CD4-positive, alpha-beta T cell treated with Interleukin-15 for 4 hours (primary cell): ENCODE measurements around the gene SDSL.

Source experiments
- DNase-seq: peaks from one replicate; pipeline ENCODE4 v3.0.0-alpha.2; 2020; ENCODE audit warnings: low spot score

The SDSL gene

DNA sequence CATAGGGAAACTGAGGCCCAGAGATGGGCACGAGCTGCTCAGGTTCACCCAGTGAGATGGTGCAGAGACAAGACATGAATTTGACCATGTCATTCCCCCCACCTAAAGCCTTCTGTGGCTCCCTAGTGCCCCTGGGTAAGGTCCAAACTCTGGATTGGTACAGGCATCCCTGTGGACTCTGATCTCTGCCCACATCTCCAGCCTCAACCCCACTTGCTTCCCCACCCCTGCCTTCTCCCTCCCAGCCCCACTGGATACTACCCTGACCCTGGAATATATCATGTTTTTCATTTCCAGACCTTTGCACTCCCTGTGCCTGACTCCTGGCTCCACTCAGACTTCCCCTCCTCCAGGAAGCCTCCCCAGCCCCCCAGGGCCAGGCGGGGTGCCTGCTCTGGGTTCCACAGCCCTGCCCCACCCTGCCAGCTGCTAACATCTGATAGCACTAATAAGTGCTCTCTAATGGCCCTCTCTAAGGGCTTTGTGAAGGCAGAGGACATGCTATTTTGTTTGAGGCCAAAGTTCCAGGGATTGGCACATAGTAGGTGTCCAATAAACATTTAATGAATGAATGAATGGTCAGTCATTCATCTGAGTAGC, 1.1 kb upstream of the SDSL start:
- DNase-seq: no peak

DNA sequence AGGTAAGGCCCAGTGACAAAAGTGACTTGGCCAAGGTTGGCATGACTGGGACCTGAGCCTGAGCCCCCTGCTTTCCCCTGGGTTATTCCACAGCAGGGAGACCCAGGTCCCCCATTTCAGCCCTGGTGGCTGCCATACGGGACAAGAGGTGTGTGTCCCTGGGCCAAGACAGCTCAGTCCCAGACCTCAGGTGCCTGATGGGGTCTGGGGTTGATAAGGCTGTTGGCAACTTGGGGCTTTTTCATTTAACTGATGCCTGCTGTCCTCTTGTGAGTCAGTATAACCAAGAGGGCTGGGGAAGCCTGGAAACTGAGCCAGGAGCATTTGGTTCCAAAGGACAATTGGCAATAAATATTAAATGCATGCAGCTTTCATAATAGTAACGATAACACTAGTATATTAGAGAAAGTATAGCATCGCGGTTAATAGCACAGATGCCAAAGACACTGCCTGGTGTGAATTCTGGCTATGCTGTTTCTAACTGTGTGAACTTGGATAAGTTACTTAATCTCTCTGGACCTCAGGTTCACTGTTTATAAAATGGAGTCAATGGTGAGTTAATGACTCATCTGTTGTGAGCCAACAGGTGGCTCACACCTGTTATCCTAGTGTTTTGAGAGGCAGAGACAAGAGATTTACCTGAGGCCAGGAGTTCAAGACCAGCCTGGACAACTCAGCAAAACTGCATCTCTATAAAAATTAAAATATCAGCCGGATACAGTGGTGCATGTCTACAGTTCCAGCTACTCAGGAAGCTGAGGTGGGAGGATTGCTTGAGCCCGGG, 898 bp downstream of the SDSL start:
- no peak for DNase-seq

GRCh38 chr12:113424456-113424855, 2.3 kb downstream of the SDSL start:
- DNase-seq: no peak

DNA sequence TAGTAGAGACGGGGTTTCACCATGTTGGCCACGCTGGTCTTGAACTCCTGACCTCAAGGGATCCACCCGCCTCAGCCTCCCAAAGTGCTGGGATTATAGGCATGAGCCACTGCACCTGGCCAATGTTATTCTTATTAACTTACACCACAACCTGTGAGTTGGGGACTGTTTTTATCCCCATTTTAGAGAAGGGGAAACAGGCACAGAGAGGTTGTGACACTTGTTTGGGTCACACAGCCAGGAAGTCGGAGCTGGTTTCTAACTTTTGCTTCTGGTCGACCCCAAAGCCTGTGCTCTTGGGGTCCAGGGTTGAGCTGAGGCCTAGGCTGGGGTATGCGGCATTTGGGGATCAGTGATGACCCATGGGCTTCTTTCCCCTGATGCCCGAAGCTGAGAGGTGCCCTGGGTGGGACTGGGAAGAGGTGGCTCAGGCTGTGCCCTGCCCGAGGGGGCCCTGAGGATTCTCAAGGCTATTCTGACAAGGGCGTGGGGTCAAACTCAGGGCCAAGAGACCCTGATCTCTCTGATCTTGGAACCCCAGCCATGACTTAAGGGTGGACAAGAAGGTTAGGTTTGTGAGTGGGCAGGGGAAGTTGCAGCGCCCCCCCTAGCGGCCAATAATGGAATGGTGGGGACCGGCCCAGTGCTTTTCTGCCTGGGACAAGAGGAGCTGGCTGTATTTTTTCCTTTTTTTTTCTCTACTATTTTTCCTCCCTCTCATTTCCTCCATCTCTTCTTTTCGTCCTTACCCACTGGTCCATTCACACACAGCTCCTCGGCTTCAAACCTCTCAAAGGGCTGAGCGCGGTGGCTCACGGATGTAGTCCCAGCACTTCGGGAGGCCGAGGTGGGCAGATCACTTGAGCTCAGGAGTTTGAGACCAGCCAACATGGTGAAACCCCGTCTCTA, 3.0 kb downstream of the SDSL start:
- peak; percentile 43 for DNase-seq

- DNase-seq: no peak
Observed at GRCh38 chr12:113425960-113426453, 3.8 kb downstream of the SDSL start.

DNA sequence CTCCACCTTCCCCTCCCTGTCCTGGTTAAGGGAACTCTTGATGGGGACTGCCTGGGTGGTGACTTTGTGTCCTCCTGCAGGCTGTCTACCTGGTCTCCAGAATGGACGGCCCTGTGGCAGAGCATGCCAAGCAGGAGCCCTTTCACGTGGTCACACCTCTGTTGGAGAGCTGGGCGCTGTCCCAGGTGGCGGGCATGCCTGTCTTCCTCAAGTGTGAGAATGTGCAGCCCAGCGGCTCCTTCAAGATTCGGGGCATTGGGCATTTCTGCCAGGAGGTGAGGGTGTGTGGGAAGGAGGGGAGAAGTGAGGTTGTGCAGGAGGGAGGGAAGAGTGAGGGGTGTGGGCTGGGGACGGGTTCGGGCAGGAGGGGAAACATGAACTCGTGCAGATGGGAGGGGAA, 5.7 kb downstream of the SDSL start:
- no peak for DNase-seq

GRCh38 chr12:113428482-113428881, 6.3 kb downstream of the SDSL start:
- DNase-seq: no peak

- DNase-seq: no peak
Observed at GRCh38 chr12:113432986-113433385, 10.8 kb downstream of the SDSL start.

GRCh38 chr12:113435367-113435766, 13.2 kb downstream of the SDSL start:
- DNase-seq: no peak

GRCh38 chr12:113436586-113436985, 14.4 kb downstream of the SDSL start:
- DNase-seq: no peak

- DNase-seq: no peak
Observed at GRCh38 chr12:113436993-113437728, 15.0 kb downstream of the SDSL start.

- no peak for DNase-seq
Observed at GRCh38 chr12:113437729-113438100, 15.5 kb downstream of the SDSL start.

DNA sequence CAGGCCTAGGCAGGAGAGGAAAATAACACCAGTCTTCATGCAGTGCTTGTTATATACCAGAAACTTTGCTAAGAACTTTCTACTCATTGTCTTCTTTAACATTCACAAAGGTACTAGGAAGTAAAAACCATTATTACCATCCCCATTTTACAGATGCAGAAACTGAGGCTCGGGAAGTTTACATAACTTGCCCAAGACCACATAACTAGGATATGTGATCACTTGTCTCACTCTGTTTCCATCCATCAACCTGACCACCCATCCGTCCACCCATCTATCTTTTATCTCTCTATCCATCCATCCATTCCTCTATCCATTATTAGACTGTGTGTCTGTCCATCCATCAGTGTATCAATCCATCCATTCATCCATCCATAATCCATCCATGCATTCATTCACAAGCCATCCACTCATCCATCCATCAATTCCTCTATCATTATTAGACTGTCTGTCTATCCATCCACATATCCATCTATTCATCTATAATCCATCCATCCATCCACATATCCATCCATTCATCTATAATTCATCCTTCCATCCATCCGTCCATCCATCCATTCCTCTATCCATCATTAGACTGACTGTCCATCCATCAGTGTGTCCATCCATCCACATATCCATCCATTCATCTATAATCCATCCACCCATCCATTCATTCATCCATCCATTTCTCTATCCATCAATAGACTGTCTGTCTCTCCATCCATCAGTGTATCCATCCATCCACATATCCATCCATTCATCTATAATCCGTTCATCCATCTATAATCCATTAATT, 16.5 kb downstream of the SDSL start:
- DNase-seq: no peak

- no peak for DNase-seq
Observed at GRCh38 chr12:113439301-113439597, 17.1 kb downstream of the SDSL start.

DNA sequence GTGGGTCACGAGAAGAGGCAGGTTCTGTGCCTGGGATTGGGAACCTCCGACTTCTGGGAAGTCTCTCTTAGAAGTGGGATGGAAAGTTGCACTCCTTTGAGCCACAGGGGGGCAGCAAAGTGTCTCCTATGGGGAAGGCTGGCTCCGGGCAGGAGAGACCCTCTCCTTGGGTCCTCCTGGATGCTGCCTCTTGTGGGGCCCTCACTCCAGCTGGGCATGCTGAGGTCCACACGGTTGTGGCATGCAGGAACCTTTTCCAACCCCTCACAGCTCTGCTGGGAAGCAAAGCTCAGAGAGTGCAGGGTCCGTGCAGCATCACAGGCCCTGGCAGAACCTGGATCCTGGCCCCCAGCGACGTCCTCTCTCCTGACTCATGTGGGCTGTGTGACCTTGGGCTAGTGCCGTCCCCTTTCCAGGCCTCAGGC, 17.4 kb downstream of the SDSL start:
- no peak for DNase-seq

DNA sequence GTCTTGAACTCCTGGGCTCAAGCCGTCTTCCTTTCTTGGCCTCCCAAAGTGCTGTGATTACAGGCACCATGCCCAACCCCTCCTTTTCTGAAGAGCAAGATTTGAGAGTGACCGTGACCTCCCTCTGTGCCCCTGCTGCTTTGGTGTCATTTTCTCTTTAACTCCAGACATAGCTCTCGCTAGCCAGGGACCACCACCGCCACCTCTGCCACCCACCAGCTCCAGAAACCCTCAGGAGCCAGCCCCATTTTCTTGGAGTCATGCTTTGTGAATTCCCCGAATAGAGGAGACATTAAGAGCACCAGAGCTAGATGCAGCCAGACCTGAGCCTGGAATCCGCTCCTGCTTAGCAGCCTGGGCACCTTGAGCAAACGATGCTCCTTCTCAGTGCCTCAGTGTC, 18.2 kb downstream of the SDSL start:
- DNase-seq: no peak

DNA sequence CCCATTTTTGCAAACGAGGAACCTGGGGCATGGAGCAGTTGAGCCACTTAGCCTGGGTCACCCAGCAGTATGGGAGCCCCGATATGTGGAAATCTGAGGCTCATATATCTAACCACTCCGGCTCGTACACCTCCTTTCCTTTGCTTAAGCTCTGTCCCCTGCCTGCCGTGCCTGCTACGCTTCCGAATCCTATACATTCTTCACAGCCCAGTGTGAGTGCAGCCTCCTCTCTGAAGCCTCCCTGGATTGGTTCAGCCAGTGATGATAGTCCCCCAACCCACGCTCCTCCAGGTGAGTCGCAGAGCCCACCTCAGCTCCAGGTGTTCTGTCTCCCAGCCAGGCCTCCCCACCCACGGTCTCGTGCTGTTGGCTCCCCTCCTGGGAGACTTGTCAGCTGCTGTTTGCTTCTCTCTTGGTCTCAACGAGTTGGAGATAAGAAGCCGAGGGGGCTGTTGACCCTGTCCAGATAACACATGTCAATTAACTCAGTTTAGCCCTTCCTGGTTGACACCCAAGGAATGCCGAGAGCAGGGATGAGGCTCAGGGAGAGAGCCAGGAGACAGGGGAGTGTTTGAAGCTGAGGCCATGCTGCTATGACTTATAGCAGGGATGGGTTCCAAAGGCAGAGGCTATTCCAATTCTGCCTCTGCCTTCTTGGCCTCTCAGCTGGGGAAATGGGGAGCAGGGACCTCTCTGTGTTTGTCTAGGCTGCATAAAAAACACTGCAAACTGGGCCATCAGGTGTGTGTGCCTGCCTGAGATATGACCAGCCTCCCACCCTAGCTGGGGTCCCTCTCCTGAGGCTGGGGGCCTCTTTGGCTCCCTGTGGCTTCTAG, 19.0 kb downstream of the SDSL start:
- DNase-seq: no peak

- no peak for DNase-seq
Observed at GRCh38 chr12:113443030-113443539, 20.9 kb downstream of the SDSL start.

DNA sequence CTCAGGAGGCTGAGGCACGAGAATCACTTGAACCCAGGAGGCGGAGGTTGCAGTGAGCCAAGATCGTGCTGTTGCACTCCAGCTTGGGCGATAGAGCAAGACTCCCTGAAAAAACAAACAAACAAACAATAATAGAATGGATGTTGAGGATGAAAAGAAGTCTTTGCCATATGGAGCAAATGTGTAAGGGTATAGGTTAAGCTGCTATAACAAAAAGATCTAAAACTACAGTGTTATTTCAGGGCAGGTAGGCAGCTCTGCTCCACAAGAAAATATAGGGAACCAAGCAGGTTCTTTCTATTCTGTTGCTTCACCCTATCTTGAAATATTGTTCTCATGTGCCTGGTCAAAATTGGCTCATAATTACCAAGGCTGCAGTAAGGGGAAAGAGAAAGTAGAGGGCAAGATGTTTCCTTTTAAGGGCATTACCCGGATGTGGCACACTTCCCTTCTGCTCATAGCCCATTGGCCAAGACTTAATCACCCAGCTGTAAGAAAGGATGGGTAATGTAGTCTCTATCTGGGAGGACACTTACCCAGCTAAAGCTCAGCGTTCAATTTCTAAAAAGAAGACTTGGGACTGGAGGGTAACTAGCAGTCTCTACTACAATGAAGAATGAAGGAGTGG, 23.5 kb downstream of the SDSL start:
- no peak for DNase-seq

DNA sequence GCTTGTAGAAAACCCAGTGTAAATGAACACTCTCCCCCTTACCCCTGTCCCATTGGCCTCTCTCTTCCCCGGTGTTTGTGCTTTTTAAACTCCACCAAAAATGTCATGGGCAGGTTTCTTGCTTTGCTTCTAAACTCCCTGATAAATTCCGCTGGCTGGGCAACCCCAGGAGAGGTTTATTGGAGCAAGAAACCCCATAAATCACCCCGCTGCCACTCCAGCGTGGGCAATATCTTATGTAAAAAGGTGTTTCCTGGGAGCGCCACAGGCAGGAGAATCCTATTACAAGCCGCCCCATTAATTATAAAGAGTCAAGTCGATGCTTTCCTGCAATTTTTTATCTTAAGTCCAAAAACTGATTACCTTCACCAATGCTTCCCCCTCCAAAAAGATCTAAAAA, 26.7 kb downstream of the SDSL start:
- no peak for DNase-seq
